ENCODE results near the gene FAM168A. TPM values are rescaled to one million over a fixed set of nuclear protein-coding genes. Genes with fewer than 3 reads are reported as not detected.

The FAM168A gene
- total RNA-seq, 4 donors from 2014 or later, result 22.2 to 35.7 (median 30.4) TPM

- H3K36me3 ChIP-seq, result no peaks in the 10 kb centered on the region
- H3K27me3 ChIP-seq, result no peaks in the 10 kb centered on the region
- peak overlapping the region in 3 of 4 donors; percentile 54 to 99 (median 78) for H3K27ac ChIP-seq
- no peaks in the 10 kb centered on the region for H3K9me3 ChIP-seq
- TF ChIP-seq, protein P1, sequence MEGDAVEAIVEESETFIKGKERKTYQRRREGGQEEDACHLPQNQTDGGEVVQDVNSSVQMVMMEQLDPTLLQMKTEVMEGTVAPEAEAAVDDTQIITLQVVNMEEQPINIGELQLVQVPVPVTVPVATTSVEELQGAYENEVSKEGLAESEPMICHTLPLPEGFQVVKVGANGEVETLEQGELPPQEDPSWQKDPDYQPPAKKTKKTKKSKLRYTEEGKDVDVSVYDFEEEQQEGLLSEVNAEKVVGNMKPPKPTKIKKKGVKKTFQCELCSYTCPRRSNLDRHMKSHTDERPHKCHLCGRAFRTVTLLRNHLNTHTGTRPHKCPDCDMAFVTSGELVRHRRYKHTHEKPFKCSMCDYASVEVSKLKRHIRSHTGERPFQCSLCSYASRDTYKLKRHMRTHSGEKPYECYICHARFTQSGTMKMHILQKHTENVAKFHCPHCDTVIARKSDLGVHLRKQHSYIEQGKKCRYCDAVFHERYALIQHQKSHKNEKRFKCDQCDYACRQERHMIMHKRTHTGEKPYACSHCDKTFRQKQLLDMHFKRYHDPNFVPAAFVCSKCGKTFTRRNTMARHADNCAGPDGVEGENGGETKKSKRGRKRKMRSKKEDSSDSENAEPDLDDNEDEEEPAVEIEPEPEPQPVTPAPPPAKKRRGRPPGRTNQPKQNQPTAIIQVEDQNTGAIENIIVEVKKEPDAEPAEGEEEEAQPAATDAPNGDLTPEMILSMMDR (IDR thresholded peaks at IDR 0.05), result no peak
- TF ChIP-seq POLR2A (IDR thresholded peaks at IDR 0.05), result no peak
- peak overlapping the region in 1 of 4 donors; percentile 18 for H3K4me3 ChIP-seq
- H3K4me1 ChIP-seq, result peaks cover 0 to 87% (median 54%) of the 10 kb centered on the region in 4 donors
- peak in 1 of 3 donors; percentile 70 for DNase-seq
Measured at GRCh38 chr11:73383249-73384124, 214.4 kb downstream of the FAM168A start.

GRCh38 chr11:73382747-73383146 lies 215.2 kb downstream of the FAM168A start:
- Histone ChIP-seq H3K36me3 (no peaks in the 10 kb centered on the region), H3K27me3 (no peaks in the 10 kb centered on the region), H3K4me3 (peak overlapping the region in 1 of 4 donors; percentile 18), H3K9me3 (no peaks in the 10 kb centered on the region), H3K4me1 (peaks cover 0 to 79% (median 52%) of the 10 kb centered on the region in 4 donors), H3K27ac (peak overlapping the region in 2 of 4 donors; percentile 78 to 99)
- DNase-seq, result peak in 1 of 3 donors; percentile 41
- TF ChIP-seq, protein P1 (IDR thresholded peaks at IDR 0.05), result no peak
- TF ChIP-seq POLR2A (IDR thresholded peaks at IDR 0.05), result no peak

DNA sequence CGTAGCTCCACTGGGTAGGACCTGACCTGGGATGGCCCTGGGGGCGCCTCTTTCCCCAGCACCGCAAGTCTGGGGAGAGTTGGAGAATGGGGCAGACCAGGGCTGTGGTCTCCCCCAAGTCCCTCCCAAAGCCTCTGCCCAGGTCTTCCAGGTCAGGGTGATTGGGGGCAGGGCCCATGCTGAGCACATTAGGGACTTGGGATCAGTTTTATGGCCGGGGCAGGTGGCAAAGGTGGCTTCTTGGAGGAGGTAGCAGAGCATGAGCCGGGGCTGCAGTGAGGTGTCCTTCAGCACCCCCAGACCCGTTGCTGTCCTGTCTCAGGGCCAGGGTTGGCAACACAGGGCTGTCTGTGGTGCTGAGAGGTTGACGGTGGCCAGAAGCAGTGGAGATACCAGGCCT lies 215.7 kb downstream of the FAM168A start:
- TF ChIP-seq, protein P1 (IDR thresholded peaks at IDR 0.05), result no peak
- Histone ChIP-seq H3K27ac (peak overlapping the region in 2 of 4 donors; percentile 78 to 99), H3K9me3 (no peaks in the 10 kb centered on the region), H3K27me3 (no peaks in the 10 kb centered on the region), H3K4me1 (peaks cover 0 to 75% (median 54%) of the 10 kb centered on the region in 4 donors), H3K4me3 (no peak overlapping the region), H3K36me3 (no peaks in the 10 kb centered on the region)
- DNase-seq, result no peak

GRCh38 chr11:73381589-73381988 lies 216.3 kb downstream of the FAM168A start:
- Histone ChIP-seq H3K36me3 (no peaks in the 10 kb centered on the region), H3K4me1 (peaks cover 0 to 70% (median 55%) of the 10 kb centered on the region in 4 donors), H3K4me3 (no peak overlapping the region), H3K27ac (peak overlapping the region in 2 of 4 donors; percentile 78 to 99), H3K9me3 (no peaks in the 10 kb centered on the region), H3K27me3 (no peaks in the 10 kb centered on the region)
- DNase-seq, result no peak
- TF ChIP-seq POLR2A (IDR thresholded peaks at IDR 0.05), result no peak
- TF ChIP-seq, protein P1 (IDR thresholded peaks at IDR 0.05), result no peak

- Histone ChIP-seq H3K36me3 (no peaks in the 10 kb centered on the region), H3K27me3 (no peaks in the 10 kb centered on the region), H3K4me3 (no peak overlapping the region), H3K4me1 (peaks cover 0 to 67% (median 53%) of the 10 kb centered on the region in 4 donors), H3K27ac (peak overlapping the region in 2 of 4 donors; percentile 78 to 99), H3K9me3 (no peaks in the 10 kb centered on the region)
- TF ChIP-seq, protein P1 (IDR thresholded peaks at IDR 0.05), result no peak
- TF ChIP-seq POLR2A (IDR thresholded peaks at IDR 0.05), result no peak
- no peak for DNase-seq
Measured at GRCh38 chr11:73380897-73381410, 217.0 kb downstream of the FAM168A start.

All from Peyer's patch (tissue), 4 donors.